ENCODE results near the gene MFAP3L.

DNA sequence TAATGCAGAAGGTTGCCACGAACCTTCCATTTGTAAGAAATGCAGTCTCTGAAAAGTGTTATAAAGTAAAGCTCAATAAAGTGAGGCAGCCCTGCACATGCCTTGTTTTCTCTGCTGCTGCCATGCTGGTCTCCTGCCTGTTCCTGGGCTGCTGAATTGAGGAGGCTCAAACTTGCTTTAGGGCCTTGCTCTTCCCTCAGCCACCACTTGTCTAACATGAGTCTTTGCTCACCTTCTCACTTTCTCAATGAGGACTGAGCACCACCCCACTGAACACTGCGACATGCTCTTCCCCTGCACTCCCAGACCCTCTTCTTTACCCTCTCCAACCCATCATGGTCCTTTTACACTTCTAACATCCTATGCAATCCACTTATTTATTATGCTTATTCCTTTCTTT, 25.2 kb upstream of the MFAP3L start:
- no peak for TF ChIP-seq POLR2A (IDR thresholded peaks at IDR 0.05)
- TF ChIP-seq, protein P1, sequence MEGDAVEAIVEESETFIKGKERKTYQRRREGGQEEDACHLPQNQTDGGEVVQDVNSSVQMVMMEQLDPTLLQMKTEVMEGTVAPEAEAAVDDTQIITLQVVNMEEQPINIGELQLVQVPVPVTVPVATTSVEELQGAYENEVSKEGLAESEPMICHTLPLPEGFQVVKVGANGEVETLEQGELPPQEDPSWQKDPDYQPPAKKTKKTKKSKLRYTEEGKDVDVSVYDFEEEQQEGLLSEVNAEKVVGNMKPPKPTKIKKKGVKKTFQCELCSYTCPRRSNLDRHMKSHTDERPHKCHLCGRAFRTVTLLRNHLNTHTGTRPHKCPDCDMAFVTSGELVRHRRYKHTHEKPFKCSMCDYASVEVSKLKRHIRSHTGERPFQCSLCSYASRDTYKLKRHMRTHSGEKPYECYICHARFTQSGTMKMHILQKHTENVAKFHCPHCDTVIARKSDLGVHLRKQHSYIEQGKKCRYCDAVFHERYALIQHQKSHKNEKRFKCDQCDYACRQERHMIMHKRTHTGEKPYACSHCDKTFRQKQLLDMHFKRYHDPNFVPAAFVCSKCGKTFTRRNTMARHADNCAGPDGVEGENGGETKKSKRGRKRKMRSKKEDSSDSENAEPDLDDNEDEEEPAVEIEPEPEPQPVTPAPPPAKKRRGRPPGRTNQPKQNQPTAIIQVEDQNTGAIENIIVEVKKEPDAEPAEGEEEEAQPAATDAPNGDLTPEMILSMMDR (IDR thresholded peaks at IDR 0.05 in 4 of 5, conservative IDR thresholded peaks at IDR 0.05 in 1 of 5): no peak

All from gastrocnemius medialis (tissue), 4 donors.